Bronchial epithelial cell (primary cell): ENCODE data around the gene ANXA3. TPM values are rescaled to one million over a fixed set of nuclear protein-coding genes. Genes with fewer than 3 reads are reported as not detected.

Experiments used
- DNase-seq: peaks from one replicate; pipeline ENCODE4 v3.0.0-alpha.2; 2010; ENCODE audit warnings: low read depth
- FAIRE-seq: peaks from 2 replicates; lab custom pipeline; 2011; peaks lifted over from hg19 to GRCh38; lab: Jason Lieb, UNC
- H3K27me3 ChIP-seq: 2 replicates; pipeline ENCODE4 v1.5.1; 2011; ENCODE audit warnings: low read length; ENCODE audit not compliant: control insufficient read depth, insufficient read depth
- H3K36me3 ChIP-seq: 2 replicates; pipeline ENCODE4 v1.5.1; 2011; ENCODE audit warnings: low read length; ENCODE audit not compliant: control insufficient read depth, insufficient read depth
- H3K4me3 ChIP-seq: 2 replicates; pipeline ENCODE4 v1.5.1; 2011; ENCODE audit warnings: mild to moderate bottlenecking, low read depth, low read length, control low read depth
- CTCF ChIP-seq: IDR thresholded peaks from 2 replicates; pipeline ENCODE4 v1.5.1; 2011; ENCODE audit warnings: mild to moderate bottlenecking, moderate library complexity, low read length, control low read depth, inconsistent platforms; ENCODE audit not compliant: insufficient read depth, severe bottlenecking
- total RNA-seq: library from RNA; depleted of rRNA; stranded (reverse); fragments of >200 nt; gene quantifications from 2 replicates; pipeline ENCODE4 v1.2.1, GENCODE V29; 2014

Gene ANXA3
- total RNA-seq, 1 donor from 2014 or later = 705 TPM

GRCh38 chr4:78525559-78525958 is 26.0 kb upstream of the ANXA3 start:
- no peak for DNase-seq
- TF ChIP-seq CTCF = no peak
- no peak overlapping the region for H3K4me3 ChIP-seq
- no peaks in the 10 kb centered on the region for H3K36me3 ChIP-seq
- H3K27me3 ChIP-seq = no peaks in the 10 kb centered on the region
- no peak for FAIRE-seq

- no peak for FAIRE-seq
- no peak for DNase-seq
Observed at GRCh38 chr4:78527103-78527502, 24.5 kb upstream of the ANXA3 start.

GRCh38 chr4:78527555-78527954 is 24.0 kb upstream of the ANXA3 start:
- TF ChIP-seq CTCF = no peak
- FAIRE-seq (no peak), DNase-seq (no peak)
- Histone ChIP-seq H3K4me3 (no peak overlapping the region), H3K27me3 (no peaks in the 10 kb centered on the region), H3K36me3 (no peaks in the 10 kb centered on the region)

More at GRCh38 chr4:78527103-78527502, 24.5 kb upstream of the ANXA3 start:
- Histone ChIP-seq H3K27me3 (no peaks in the 10 kb centered on the region), H3K4me3 (no peak overlapping the region), H3K36me3 (no peaks in the 10 kb centered on the region)
- no peak for TF ChIP-seq CTCF

DNA sequence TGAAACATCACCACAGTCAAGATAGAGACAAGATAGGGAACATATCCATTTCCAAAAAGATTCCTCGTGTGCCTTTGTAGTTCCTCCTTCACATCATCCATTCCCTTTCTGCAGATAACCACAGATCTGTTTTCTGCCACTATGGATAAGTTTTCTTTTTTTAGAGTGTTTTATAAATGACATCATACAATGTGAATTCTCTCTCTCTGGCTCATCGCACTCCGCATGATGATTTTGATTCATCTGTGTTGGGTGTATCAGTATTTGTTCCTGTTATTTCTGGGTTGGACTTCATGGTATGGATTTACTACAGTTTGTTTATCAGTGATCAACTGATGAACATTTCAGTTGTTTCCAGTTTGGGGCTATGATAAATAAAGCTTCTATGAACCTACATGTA is 23.2 kb upstream of the ANXA3 start:
- Histone ChIP-seq H3K4me3 (no peak overlapping the region), H3K27me3 (no peaks in the 10 kb centered on the region), H3K36me3 (no peaks in the 10 kb centered on the region)
- no peak for TF ChIP-seq CTCF
- peak; percentile 78 for DNase-seq
- no peak for FAIRE-seq

DNA sequence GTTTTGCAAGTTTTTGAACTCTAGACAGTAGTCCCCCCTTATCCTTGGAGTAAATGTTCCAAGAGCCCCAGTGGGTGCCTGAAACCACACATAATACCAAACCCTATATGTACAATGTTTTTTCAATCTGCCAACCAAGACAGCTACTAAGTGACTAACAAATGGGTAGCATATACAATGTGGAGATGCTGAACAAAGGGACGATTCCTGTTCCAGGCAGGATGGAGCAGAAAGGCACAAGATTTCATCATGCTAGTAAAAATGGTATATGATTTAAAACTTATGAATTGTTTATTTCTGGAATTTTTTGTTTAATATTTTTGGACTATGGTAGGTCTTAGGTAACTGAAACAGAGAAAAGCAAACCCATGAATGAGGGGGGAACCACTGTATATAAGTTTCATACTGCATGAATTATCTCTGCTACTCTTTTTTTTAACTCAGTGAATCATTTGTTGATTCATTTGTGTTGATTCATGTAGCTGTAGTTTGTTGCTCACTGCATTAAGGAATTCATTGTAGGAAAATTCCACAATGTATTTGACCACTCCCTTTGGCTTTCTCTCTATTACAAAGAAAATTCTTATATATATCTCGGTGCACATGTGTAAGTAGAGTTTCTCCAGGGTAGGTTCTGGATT is 21.9 kb upstream of the ANXA3 start:
- no peak for FAIRE-seq
- Histone ChIP-seq H3K4me3 (no peak overlapping the region), H3K36me3 (no peaks in the 10 kb centered on the region), H3K27me3 (no peaks in the 10 kb centered on the region)
- DNase-seq = peak; percentile 95
- no peak for TF ChIP-seq CTCF

- H3K27me3 ChIP-seq = no peaks in the 10 kb centered on the region
- H3K36me3 ChIP-seq = no peaks in the 10 kb centered on the region
- H3K4me3 ChIP-seq = no peak overlapping the region
- TF ChIP-seq CTCF = no peak
- FAIRE-seq (no peak), DNase-seq (peak; percentile 40)
Observed at GRCh38 chr4:78532046-78532445, 19.5 kb upstream of the ANXA3 start.
